ENCODE measurements around the gene CDKL1.
A peak's percentile ranks its signal among the peaks of the same experiment; 100 is the strongest.

The CDKL1 gene

GRCh38 chr14:50344876-50345563 lies 51.7 kb downstream of the CDKL1 start:
- no peak overlapping the region for H2AFZ ChIP-seq (ENCODE audit: low read depth, low read length)
- H3K27me3 ChIP-seq (ENCODE audit: insufficient read depth, low read length): no peaks in the 10 kb centered on the region
- no peaks in the 10 kb centered on the region for H3K36me3 ChIP-seq (ENCODE audit: insufficient read depth, low read length)
- H3K4me1 ChIP-seq (ENCODE audit: insufficient read depth, low read length): peaks cover 9% of the 10 kb centered on the region
- no peak overlapping the region for H3K4me3 ChIP-seq (ENCODE audit: low read length)
- H3K9me3 ChIP-seq (ENCODE audit: low read length): no peaks in the 10 kb centered on the region

GRCh38 chr14:50344116-50344775 lies 52.4 kb downstream of the CDKL1 start:
- Histone ChIP-seq H2AFZ (ENCODE audit: low read depth, low read length) (no peak overlapping the region), H3K27me3 (ENCODE audit: insufficient read depth, low read length) (no peaks in the 10 kb centered on the region), H3K36me3 (ENCODE audit: insufficient read depth, low read length) (no peaks in the 10 kb centered on the region), H3K9me3 (ENCODE audit: low read length) (no peaks in the 10 kb centered on the region), H3K4me1 (ENCODE audit: insufficient read depth, low read length) (peaks cover 9% of the 10 kb centered on the region), H3K4me3 (ENCODE audit: low read length) (no peak overlapping the region)

- H2AFZ ChIP-seq (ENCODE audit: low read depth, low read length): no peak overlapping the region
- H3K9me3 ChIP-seq (ENCODE audit: low read length): no peaks in the 10 kb centered on the region
- no peaks in the 10 kb centered on the region for H3K36me3 ChIP-seq (ENCODE audit: insufficient read depth, low read length)
- no peak overlapping the region for H3K4me3 ChIP-seq (ENCODE audit: low read length)
- H3K4me1 ChIP-seq (ENCODE audit: insufficient read depth, low read length): peaks cover 9% of the 10 kb centered on the region
- H3K27me3 ChIP-seq (ENCODE audit: insufficient read depth, low read length): no peaks in the 10 kb centered on the region
Measured at GRCh38 chr14:50343434-50343833, 53.2 kb downstream of the CDKL1 start.

- no peaks in the 10 kb centered on the region for H3K27me3 ChIP-seq (ENCODE audit: insufficient read depth, low read length)
- H3K4me3 ChIP-seq (ENCODE audit: low read length): no peak overlapping the region
- H3K9me3 ChIP-seq (ENCODE audit: low read length): no peaks in the 10 kb centered on the region
- H3K4me1 ChIP-seq (ENCODE audit: insufficient read depth, low read length): peaks cover 9% of the 10 kb centered on the region
- no peaks in the 10 kb centered on the region for H3K36me3 ChIP-seq (ENCODE audit: insufficient read depth, low read length)
- no peak overlapping the region for H2AFZ ChIP-seq (ENCODE audit: low read depth, low read length)
Measured at GRCh38 chr14:50342221-50343078, 54.2 kb downstream of the CDKL1 start.

- no peak overlapping the region for H2AFZ ChIP-seq (ENCODE audit: low read depth, low read length)
- peaks cover 13% of the 10 kb centered on the region for H3K4me1 ChIP-seq (ENCODE audit: insufficient read depth, low read length)
- H3K36me3 ChIP-seq (ENCODE audit: insufficient read depth, low read length): no peaks in the 10 kb centered on the region
- no peak overlapping the region for H3K4me3 ChIP-seq (ENCODE audit: low read length)
- H3K27me3 ChIP-seq (ENCODE audit: insufficient read depth, low read length): no peaks in the 10 kb centered on the region
- H3K9me3 ChIP-seq (ENCODE audit: low read length): no peaks in the 10 kb centered on the region
Measured at GRCh38 chr14:50340963-50341362, 55.7 kb downstream of the CDKL1 start.

GRCh38 chr14:50340045-50340444 lies 56.6 kb downstream of the CDKL1 start:
- H3K27me3 ChIP-seq (ENCODE audit: insufficient read depth, low read length): no peaks in the 10 kb centered on the region
- peaks cover 12% of the 10 kb centered on the region for H3K4me1 ChIP-seq (ENCODE audit: insufficient read depth, low read length)
- no peaks in the 10 kb centered on the region for H3K9me3 ChIP-seq (ENCODE audit: low read length)
- no peaks in the 10 kb centered on the region for H3K36me3 ChIP-seq (ENCODE audit: insufficient read depth, low read length)
- H3K4me3 ChIP-seq (ENCODE audit: low read length): no peak overlapping the region
- no peak overlapping the region for H2AFZ ChIP-seq (ENCODE audit: low read depth, low read length)

GRCh38 chr14:50339178-50339804 lies 57.4 kb downstream of the CDKL1 start:
- peaks cover 15% of the 10 kb centered on the region for H3K4me1 ChIP-seq (ENCODE audit: insufficient read depth, low read length)
- H3K27me3 ChIP-seq (ENCODE audit: insufficient read depth, low read length): no peaks in the 10 kb centered on the region
- H3K9me3 ChIP-seq (ENCODE audit: low read length): no peaks in the 10 kb centered on the region
- H2AFZ ChIP-seq (ENCODE audit: low read depth, low read length): no peak overlapping the region
- no peak overlapping the region for H3K4me3 ChIP-seq (ENCODE audit: low read length)
- no peaks in the 10 kb centered on the region for H3K36me3 ChIP-seq (ENCODE audit: insufficient read depth, low read length)

GRCh38 chr14:50338587-50338986 lies 58.1 kb downstream of the CDKL1 start:
- H3K4me1 ChIP-seq (ENCODE audit: insufficient read depth, low read length): peaks cover 15% of the 10 kb centered on the region
- H2AFZ ChIP-seq (ENCODE audit: low read depth, low read length): no peak overlapping the region
- H3K27me3 ChIP-seq (ENCODE audit: insufficient read depth, low read length): no peaks in the 10 kb centered on the region
- no peaks in the 10 kb centered on the region for H3K36me3 ChIP-seq (ENCODE audit: insufficient read depth, low read length)
- H3K9me3 ChIP-seq (ENCODE audit: low read length): no peaks in the 10 kb centered on the region
- H3K4me3 ChIP-seq (ENCODE audit: low read length): no peak overlapping the region

GRCh38 chr14:50335989-50336824 lies 60.5 kb downstream of the CDKL1 start:
- no peaks in the 10 kb centered on the region for H3K27me3 ChIP-seq (ENCODE audit: insufficient read depth, low read length)
- peaks cover 12% of the 10 kb centered on the region for H3K4me1 ChIP-seq (ENCODE audit: insufficient read depth, low read length)
- peak overlapping the region; percentile 47 for H3K4me3 ChIP-seq (ENCODE audit: low read length)

GRCh38 chr14:50335389-50335788 lies 61.3 kb downstream of the CDKL1 start:
- Histone ChIP-seq H3K4me3 (ENCODE audit: low read length) (peak overlapping the region; percentile 47), H3K4me1 (ENCODE audit: insufficient read depth, low read length) (peaks cover 12% of the 10 kb centered on the region), H3K27me3 (ENCODE audit: insufficient read depth, low read length) (no peaks in the 10 kb centered on the region), H2AFZ (ENCODE audit: low read depth, low read length) (peak overlapping the region; percentile 23), H3K9me3 (ENCODE audit: low read length) (no peaks in the 10 kb centered on the region), H3K36me3 (ENCODE audit: insufficient read depth, low read length) (peaks cover 3% of the 10 kb centered on the region)

More at GRCh38 chr14:50335989-50336824, 60.5 kb downstream of the CDKL1 start:
- no peaks in the 10 kb centered on the region for H3K36me3 ChIP-seq (ENCODE audit: insufficient read depth, low read length)
- H3K9me3 ChIP-seq (ENCODE audit: low read length): no peaks in the 10 kb centered on the region
- peak overlapping the region; percentile 23 for H2AFZ ChIP-seq (ENCODE audit: low read depth, low read length)

- no peak overlapping the region for H2AFZ ChIP-seq (ENCODE audit: low read depth, low read length)
- H3K27me3 ChIP-seq (ENCODE audit: insufficient read depth, low read length): no peaks in the 10 kb centered on the region
- peaks cover 9% of the 10 kb centered on the region for H3K36me3 ChIP-seq (ENCODE audit: insufficient read depth, low read length)
- no peak overlapping the region for H3K4me3 ChIP-seq (ENCODE audit: low read length)
- peaks cover 12% of the 10 kb centered on the region for H3K4me1 ChIP-seq (ENCODE audit: insufficient read depth, low read length)
- no peaks in the 10 kb centered on the region for H3K9me3 ChIP-seq (ENCODE audit: low read length)
Measured at GRCh38 chr14:50334211-50334610, 62.5 kb downstream of the CDKL1 start.

- Histone ChIP-seq H3K36me3 (ENCODE audit: insufficient read depth, low read length) (peaks cover 9% of the 10 kb centered on the region), H3K27me3 (ENCODE audit: insufficient read depth, low read length) (no peaks in the 10 kb centered on the region), H3K4me1 (ENCODE audit: insufficient read depth, low read length) (peaks cover 12% of the 10 kb centered on the region), H3K4me3 (ENCODE audit: low read length) (no peak overlapping the region), H2AFZ (ENCODE audit: low read depth, low read length) (no peak overlapping the region), H3K9me3 (ENCODE audit: low read length) (no peaks in the 10 kb centered on the region)
Measured at GRCh38 chr14:50333014-50333509, 63.6 kb downstream of the CDKL1 start.

Data from neuron (in vitro differentiated cells).